Neural progenitor cell (in vitro differentiated cells): Measurements from ENCODE around the gene SYTL2. TPM values are rescaled to one million over a fixed set of nuclear protein-coding genes. Genes with fewer than 3 reads are reported as not detected.

Source experiments
- DNase-seq: peaks from one replicate; pipeline ENCODE4 v3.0.0-alpha.2; 2016; ENCODE audit warnings: low spot score
- H2AFZ ChIP-seq: fragments of 200-600 bp; sonication (generic); replicated peaks from 2 replicates; pipeline ENCODE4 v1.6.1; 2016; ENCODE audit warnings: antibody characterized with exemption
- H3F3A ChIP-seq: fragments of 200-600 bp; sonication (generic); 2 replicates; pipeline ENCODE4 v1.6.1; 2016; ENCODE audit warnings: antibody characterized with exemption, low read depth
- H3K27ac ChIP-seq: fragments of 200-600 bp; sonication (generic); 2 replicates; pipeline ENCODE4 v1.5.1; 2016; ENCODE audit warnings: mild to moderate bottlenecking
- H3K27me3 ChIP-seq: fragments of 200-600 bp; sonication (generic); 2 replicates; pipeline ENCODE4 v1.6.1; 2016; ENCODE audit warnings: mild to moderate bottlenecking, moderate library complexity
- H3K36me3 ChIP-seq: fragments of 200-600 bp; sonication (generic); 2 replicates; pipeline ENCODE4 v1.5.1; 2016
- H3K4me1 ChIP-seq: fragments of 200-600 bp; sonication (generic); 2 replicates; pipeline ENCODE4 v1.6.1; 2016; ENCODE audit warnings: mixed run types
- H3K4me2 ChIP-seq: fragments of 200-600 bp; sonication (generic); 2 replicates; pipeline ENCODE4 v1.6.1; 2016
- H3K4me3 ChIP-seq: fragments of 200-600 bp; sonication (generic); 2 replicates; pipeline ENCODE4 v1.5.1; 2016
- H3K79me2 ChIP-seq: fragments of 200-600 bp; sonication (generic); 2 replicates; pipeline ENCODE4 v1.6.1; 2016; ENCODE audit warnings: low read depth
- H3K9ac ChIP-seq: fragments of 200-600 bp; sonication (generic); 2 replicates; pipeline ENCODE4 v1.6.1; 2016
- H3K9me3 ChIP-seq: fragments of 200-600 bp; sonication (generic); 2 replicates; pipeline ENCODE4 v1.5.1; 2016; ENCODE audit warnings: low read depth
- H4K20me1 ChIP-seq: fragments of 200-600 bp; sonication (generic); 2 replicates; pipeline ENCODE4 v1.6.1; 2016; ENCODE audit warnings: low read depth
- H3K27ac Mint-ChIP-seq: 3 replicates; pipeline ENCODE4 v1.8.0; 2021; ENCODE audit warnings: mixed read lengths
- H3K27me3 Mint-ChIP-seq: 2 replicates; pipeline ENCODE4 v1.8.0; 2022; ENCODE audit warnings: low read depth, mild to moderate bottlenecking, inconsistent platforms, moderate library complexity, mixed read lengths; ENCODE audit not compliant: insufficient read depth
- H3K36me3 Mint-ChIP-seq: 3 replicates; pipeline ENCODE4 v1.8.0; 2021; ENCODE audit warnings: mixed read lengths
- H3K4me1 Mint-ChIP-seq: 3 replicates; pipeline ENCODE4 v1.8.0; 2021; ENCODE audit warnings: mixed read lengths
- H3K4me3 Mint-ChIP-seq: 3 replicates; pipeline ENCODE4 v1.8.0; 2021; ENCODE audit warnings: mild to moderate bottlenecking, moderate library complexity, mixed read lengths
- H3K9me3 Mint-ChIP-seq: 3 replicates; pipeline ENCODE4 v1.8.0; 2020; ENCODE audit warnings: mixed read lengths
- EZH2 ChIP-seq: fragments of 200-600 bp; sonication (generic); IDR thresholded peaks from 2 replicates; pipeline ENCODE4 v1.6.1; 2017; ENCODE audit warnings: antibody characterized with exemption, mild to moderate bottlenecking, moderate library complexity
- EZH2phosphoT487 ChIP-seq: fragments of 200-600 bp; sonication (generic); IDR thresholded peaks from 2 replicates; pipeline ENCODE4 v1.6.1; 2017; ENCODE audit warnings: antibody characterized with exemption
- total RNA-seq: library from RNA; depleted of rRNA; stranded (reverse); fragments of >200 nt; gene quantifications from 2 replicates; pipeline ENCODE4 v1.2.3, GENCODE V29; 2015; ENCODE audit warnings: low replicate concordance
- TF ChIP-seq, protein P1 (sequence below): fragments of 200-600 bp; sonication (generic); IDR thresholded peaks from 2 replicates; pipeline ENCODE4 v1.5.1; 2017; ENCODE audit warnings: antibody characterized with exemption, mild to moderate bottlenecking

SYTL2 gene
- total RNA-seq, 1 donor from 2014 or later, result 34.1 TPM

DNA sequence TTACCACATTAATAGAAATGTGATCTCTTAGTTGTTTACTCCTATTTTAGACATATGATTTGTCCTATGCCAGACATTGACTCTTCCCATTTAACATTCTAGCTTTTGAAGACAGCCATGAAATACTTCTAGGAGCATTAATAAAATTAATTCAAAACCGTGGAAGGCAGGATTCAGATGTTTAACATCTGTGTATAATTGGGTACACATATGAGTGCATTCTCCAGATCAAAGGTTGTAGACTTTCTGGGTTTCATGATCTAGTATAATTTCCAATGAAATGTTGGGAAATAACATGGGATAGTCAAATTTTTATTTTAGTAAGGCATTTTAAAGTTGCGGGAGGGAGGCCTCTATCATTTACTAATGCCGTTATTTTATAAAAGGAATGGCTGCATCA lies 89.8 kb downstream of the SYTL2 start:
- no peaks in the 10 kb centered on the region for H4K20me1 ChIP-seq
- Mint-ChIP-seq H3K4me3 (no peak overlapping the region), H3K27ac (peak overlapping the region; percentile 66), H3K27me3 (no peaks in the 10 kb centered on the region), H3K9me3 (no peaks in the 10 kb centered on the region), H3K36me3 (no peaks in the 10 kb centered on the region), H3K4me1 (peaks cover 46% of the 10 kb centered on the region)
- H3K27me3 ChIP-seq, result no peaks in the 10 kb centered on the region
- H3K27ac ChIP-seq, result no peak overlapping the region
- peaks cover 35% of the 10 kb centered on the region for H3F3A ChIP-seq
- H3K4me1 ChIP-seq, result peaks cover 57% of the 10 kb centered on the region
- H3K9ac ChIP-seq, result no peak overlapping the region
- no peak overlapping the region for H2AFZ ChIP-seq
- no peaks in the 10 kb centered on the region for H3K36me3 ChIP-seq
- no peak overlapping the region for H3K4me3 ChIP-seq
- peaks cover 8% of the 10 kb centered on the region for H3K79me2 ChIP-seq
- TF ChIP-seq EZH2phosphoT487, result no peak
- no peak for TF ChIP-seq EZH2
- TF ChIP-seq, protein P1, sequence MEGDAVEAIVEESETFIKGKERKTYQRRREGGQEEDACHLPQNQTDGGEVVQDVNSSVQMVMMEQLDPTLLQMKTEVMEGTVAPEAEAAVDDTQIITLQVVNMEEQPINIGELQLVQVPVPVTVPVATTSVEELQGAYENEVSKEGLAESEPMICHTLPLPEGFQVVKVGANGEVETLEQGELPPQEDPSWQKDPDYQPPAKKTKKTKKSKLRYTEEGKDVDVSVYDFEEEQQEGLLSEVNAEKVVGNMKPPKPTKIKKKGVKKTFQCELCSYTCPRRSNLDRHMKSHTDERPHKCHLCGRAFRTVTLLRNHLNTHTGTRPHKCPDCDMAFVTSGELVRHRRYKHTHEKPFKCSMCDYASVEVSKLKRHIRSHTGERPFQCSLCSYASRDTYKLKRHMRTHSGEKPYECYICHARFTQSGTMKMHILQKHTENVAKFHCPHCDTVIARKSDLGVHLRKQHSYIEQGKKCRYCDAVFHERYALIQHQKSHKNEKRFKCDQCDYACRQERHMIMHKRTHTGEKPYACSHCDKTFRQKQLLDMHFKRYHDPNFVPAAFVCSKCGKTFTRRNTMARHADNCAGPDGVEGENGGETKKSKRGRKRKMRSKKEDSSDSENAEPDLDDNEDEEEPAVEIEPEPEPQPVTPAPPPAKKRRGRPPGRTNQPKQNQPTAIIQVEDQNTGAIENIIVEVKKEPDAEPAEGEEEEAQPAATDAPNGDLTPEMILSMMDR, result no peak
- no peak overlapping the region for H3K4me2 ChIP-seq
- no peaks in the 10 kb centered on the region for H3K9me3 ChIP-seq
- DNase-seq, result no peak

DNA sequence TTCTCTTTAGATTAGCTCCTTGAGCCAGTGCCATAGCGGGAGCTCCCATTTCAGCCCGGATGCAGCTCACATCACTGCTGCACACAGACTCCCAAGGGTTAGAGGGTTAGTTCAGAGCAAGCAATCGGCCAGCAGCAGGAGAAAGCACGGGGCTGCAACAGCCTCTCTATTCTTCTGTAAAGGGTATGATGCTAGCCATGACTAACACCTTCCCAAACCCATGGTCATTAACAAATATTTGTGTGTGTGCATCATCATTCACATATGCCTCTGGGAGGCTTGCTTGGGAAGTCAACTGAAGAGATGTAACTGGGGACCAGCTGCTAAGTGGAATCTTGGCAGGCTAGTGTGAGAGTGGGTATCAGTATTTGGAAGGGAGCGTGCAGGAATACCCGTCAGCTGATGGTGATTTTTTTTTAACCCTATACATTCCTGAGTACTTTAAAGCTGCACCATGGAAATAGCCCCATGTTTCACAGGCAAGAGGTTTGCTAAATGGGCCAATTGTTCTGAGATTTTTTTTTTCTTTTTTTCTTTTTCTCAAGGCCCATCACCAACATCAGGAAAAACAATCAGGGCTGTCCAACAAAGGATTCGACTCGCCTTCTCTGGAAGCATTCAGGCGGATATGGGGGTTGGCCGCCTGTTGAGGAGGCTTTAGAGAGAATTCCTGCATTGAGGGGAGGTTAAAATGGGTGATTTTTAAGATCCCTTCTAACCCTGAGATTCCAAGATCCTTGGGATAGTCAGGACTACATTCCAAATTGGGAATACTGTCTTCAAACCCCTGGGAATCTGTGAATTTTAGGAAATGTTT lies 91.7 kb downstream of the SYTL2 start:
- no peaks in the 10 kb centered on the region for H3K36me3 Mint-ChIP-seq
- H3K27me3 Mint-ChIP-seq, result no peaks in the 10 kb centered on the region
- peak overlapping the region; percentile 98 for H3K27ac Mint-ChIP-seq
- H2AFZ ChIP-seq, result peak overlapping the region; percentile 33
- H3K27me3 ChIP-seq, result no peaks in the 10 kb centered on the region
- H4K20me1 ChIP-seq, result no peaks in the 10 kb centered on the region
- H3K9me3 ChIP-seq, result no peaks in the 10 kb centered on the region
- peak overlapping the region; percentile 94 for H3K27ac ChIP-seq
- H3K4me3 ChIP-seq, result peak overlapping the region; percentile 41
- no peak overlapping the region for H3K9ac ChIP-seq
- peak; percentile 90 for DNase-seq
- no peak for TF ChIP-seq EZH2phosphoT487
- no peaks in the 10 kb centered on the region for H3K9me3 Mint-ChIP-seq
- H3K79me2 ChIP-seq, result peaks cover 14% of the 10 kb centered on the region
- peaks cover 54% of the 10 kb centered on the region for H3K4me1 Mint-ChIP-seq
- no peaks in the 10 kb centered on the region for H3K36me3 ChIP-seq
- peak overlapping the region; percentile 83 for H3K4me3 Mint-ChIP-seq
- H3K4me2 ChIP-seq, result peak overlapping the region; percentile 77
- peaks cover 64% of the 10 kb centered on the region for H3K4me1 ChIP-seq
- peaks cover 35% of the 10 kb centered on the region for H3F3A ChIP-seq

DNA sequence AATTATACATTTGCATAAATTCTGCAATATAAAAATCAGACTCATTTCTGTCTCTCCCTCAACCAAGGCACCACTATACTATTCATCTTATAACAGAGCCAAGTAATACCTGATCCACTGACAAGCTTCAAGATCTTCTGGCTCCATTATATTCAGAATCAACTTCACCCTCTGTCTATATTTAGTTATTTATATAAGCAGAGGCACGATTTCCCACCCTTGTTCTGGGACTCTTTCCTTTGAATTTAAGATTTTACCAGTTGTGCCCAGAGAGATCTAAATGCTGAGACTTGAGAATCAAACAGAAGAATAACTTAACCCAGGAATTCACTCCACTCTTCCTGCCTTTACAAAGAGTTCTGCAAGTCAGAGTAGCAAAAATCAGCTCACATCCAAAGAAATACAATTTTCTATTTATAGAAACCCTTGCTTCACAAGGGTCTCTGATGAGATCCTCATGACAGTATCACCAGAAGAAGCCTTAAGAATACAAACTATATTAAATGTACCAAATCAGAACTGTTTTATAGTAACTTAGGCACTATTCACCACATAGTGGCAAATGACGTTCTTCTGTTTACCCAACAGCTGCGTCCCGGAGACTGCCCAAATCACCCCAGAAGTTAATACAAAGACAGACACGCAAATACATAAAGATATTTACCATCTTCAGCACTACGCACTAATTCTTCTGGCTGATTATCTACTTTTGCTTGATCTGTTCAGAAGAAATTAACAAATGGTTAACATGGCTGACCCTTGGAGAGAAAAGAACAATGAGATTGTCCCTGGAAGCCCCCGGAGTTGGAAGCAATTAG lies 92.6 kb downstream of the SYTL2 start:
- Mint-ChIP-seq H3K27ac (peak overlapping the region; percentile 98), H3K4me1 (peaks cover 54% of the 10 kb centered on the region)

More for the DNA sequence above, 92.6 kb downstream of the SYTL2 start:
- DNase-seq, result no peak
- Mint-ChIP-seq H3K36me3 (no peaks in the 10 kb centered on the region), H3K4me3 (peak overlapping the region; percentile 83), H3K27me3 (no peaks in the 10 kb centered on the region), H3K9me3 (no peaks in the 10 kb centered on the region)
- H3K27ac ChIP-seq, result peak overlapping the region; percentile 94
- no peak for TF ChIP-seq EZH2phosphoT487
- TF ChIP-seq, protein P1, result no peak
- no peak for TF ChIP-seq EZH2
- H3K27me3 ChIP-seq, result no peaks in the 10 kb centered on the region
- H2AFZ ChIP-seq, result peak overlapping the region; percentile 33
- H3K4me2 ChIP-seq, result peak overlapping the region; percentile 77
- peaks cover 69% of the 10 kb centered on the region for H3K4me1 ChIP-seq
- no peak overlapping the region for H3K9ac ChIP-seq
- H3K4me3 ChIP-seq, result peak overlapping the region; percentile 41
- H3K9me3 ChIP-seq, result no peaks in the 10 kb centered on the region
- no peaks in the 10 kb centered on the region for H4K20me1 ChIP-seq
- H3K79me2 ChIP-seq, result peaks cover 14% of the 10 kb centered on the region
- H3F3A ChIP-seq, result peaks cover 35% of the 10 kb centered on the region
- no peaks in the 10 kb centered on the region for H3K36me3 ChIP-seq
